Pancreas (tissue), 10 donors: ENCODE data around the gene FEN1. TPM values are rescaled to one million over a fixed set of nuclear protein-coding genes. Genes with fewer than 3 reads are reported as not detected.

Experiments used
- ATAC-seq, 4 donors: fragments of 200-7000 bp; cut with Tn5 transposase; one replicate each; pipeline versions ENCODE4 v1.8.0 to v1.9.1; 2020; ENCODE audit warnings: mild to moderate bottlenecking in 4 of 4, moderate library complexity in 4 of 4
- DNase-seq, 6 donors: peaks; one replicate each; pipeline ENCODE4 v3.0.0-alpha.2; 2020
- FAIRE-seq: peaks from 2 replicates; lab custom pipeline; 2012; peaks lifted over from hg19 to GRCh38; lab: Jason Lieb, UNC
- H3K27ac ChIP-seq, 4 donors: fragments of 200-600 bp; sonication (generic); 1 replicate in 3 of 4; 2 replicates in 1 of 4; pipeline versions ENCODE4 v1.5.0 to v1.8.0; 2020
- H3K27me3 ChIP-seq, 4 donors: fragments of 200-600 bp; one replicate each; pipeline ENCODE4 v1.8.0; 2021
- H3K36me3 ChIP-seq, 3 donors: fragments of 200-600 bp; sonication (generic) in 1 of 3; one replicate each; pipeline versions ENCODE4 v1.5.0 to v1.8.0; 2020 to 2021
- H3K4me1 ChIP-seq, 3 donors: fragments of 200-600 bp; one replicate each; pipeline ENCODE4 v1.8.0; 2021
- H3K4me3 ChIP-seq, 4 donors: fragments of 200-600 bp; sonication (generic) in 2 of 4; one replicate each; pipeline versions ENCODE4 v1.5.0 to v1.8.0; 2020 to 2021
- H3K9me3 ChIP-seq, 4 donors: fragments of 200-600 bp; one replicate each; pipeline ENCODE4 v1.8.0; 2021
- CTCF ChIP-seq, 4 donors: fragments of 200-600 bp; sonication (generic) in 3 of 4; IDR thresholded peaks; one replicate each; pipeline versions ENCODE4 v1.5.0 to v1.8.0; 2021; ENCODE audit warnings: antibody characterized with exemption in 4 of 4
- whole genome bisulfite sequencing, 2 donors: extraction: QIAGEN DNeasy Blood & Tissue Kit; methylation state at CpG; one replicate each; pipeline ENCODE4 v1.1.7; 2013; 5-methylcytosine and 5-hydroxymethylcytosine counted together
- intact Hi-C, 3 donors: fragments of 100-400 bp; cut with DNase I; formaldehyde crosslinking; loops; one replicate each; pipeline versions ENCODE4 v1.11.1 to v1.14.2; 2022
- polyA plus RNA-seq, 2 donors: library from polyadenylated mRNA; stranded (reverse); fragments of 200-250 nt; gene quantifications; one replicate each; pipeline ENCODE4 v1.2.3, GENCODE V29; 2013
- total RNA-seq, 6 donors: library from RNA; stranded (reverse); fragmentation: NEBNext Ultra II Directional in 4 of 6; extraction: Animal tissue kit (Norgen Biotek cat#: 25700) in 4 of 6; gene quantifications; one replicate each; pipeline versions ENCODE4 v1.2.1 to v1.2.4, GENCODE V29; 2021 to 2023
- donor health status: healthy with polysubstance abuse.
- donor health status: DM: no; HTN: no; CAD: no; lungs with moderate emphysema.
- donor health status: DM: no; HTN: no; CAD: no.
- donor health status: control.
- donor health status: control.
- donor health status: Bipolar disorder and iron deficiency.
- donor health status: DM: yes; HTN: yes; CAD: no.
- donor health status: DM: no; HTN: no; CAD: no.
- donor health status: DM: no; HTN: no; CAD: no.
- donor health status: DM: yes; HTN: yes; CAD: no.

Gene FEN1
- total and polyA plus RNA-seq, 8 donors, result 2.3 to 7.3 (median 4.7) TPM

- DNase-seq (peak; percentile 77 to 94 (median 91)), FAIRE-seq (no peak), ATAC-seq (peak; percentile 84 to 89 (median 87))
- intact Hi-C loops, result no loop called here
- Histone ChIP-seq H3K4me1 (peaks cover 31 to 44% (median 38%) of the 10 kb centered on the region in 3 donors), H3K9me3 (no peaks in the 10 kb centered on the region), H3K36me3 (no peaks in the 10 kb centered on the region), H3K27me3 (no peaks in the 10 kb centered on the region), H3K27ac (peak overlapping the region; percentile 92 to 97 (median 96)), H3K4me3 (peak overlapping the region in 2 of 4 donors; percentile 35 to 82)
- WGBS, 2 donors, result 7 to 15% methylated on average over 9 of the region's 9 CpGs
- TF ChIP-seq CTCF (IDR thresholded peaks at IDR 0.05), result no peak
These were observed 36.1 kb upstream of the FEN1 start for GRCh38 chr11:61756452-61757212.

GRCh38 chr11:61757213-61757862 is 35.4 kb upstream of the FEN1 start:
- Histone ChIP-seq H3K36me3 (no peaks in the 10 kb centered on the region), H3K4me1 (peaks cover 31 to 41% (median 38%) of the 10 kb centered on the region in 3 donors), H3K27me3 (no peaks in the 10 kb centered on the region), H3K27ac (peak overlapping the region; percentile 92 to 97 (median 96)), H3K4me3 (peak overlapping the region in 2 of 4 donors; percentile 28 to 35), H3K9me3 (no peaks in the 10 kb centered on the region)
- DNase-seq (peak in 1 of 6 donors; percentile 55), FAIRE-seq (no peak), ATAC-seq (peak; percentile 9 to 37 (median 21))
- intact Hi-C loops, result no loop called here
- WGBS, 2 donors, result 26 to 32% methylated on average over 15 of the region's 15 CpGs
- no peak for TF ChIP-seq CTCF (IDR thresholded peaks at IDR 0.05)

- H3K27me3 ChIP-seq, result no peaks in the 10 kb centered on the region
- 66 to 73% methylated on average over 11 to 13 of the region's 13 CpGs for WGBS, 2 donors
- intact Hi-C loops, result no loop called here
- no peak overlapping the region for H3K4me3 ChIP-seq
- ATAC-seq (no peak), FAIRE-seq (no peak), DNase-seq (no peak)
- TF ChIP-seq CTCF (IDR thresholded peaks at IDR 0.05), result no peak
- peaks cover 22 to 29% (median 22%) of the 10 kb centered on the region in 3 donors for H3K4me1 ChIP-seq
- H3K9me3 ChIP-seq, result no peaks in the 10 kb centered on the region
- H3K27ac ChIP-seq, result no peak overlapping the region
- H3K36me3 ChIP-seq, result no peaks in the 10 kb centered on the region
These were observed 31.8 kb upstream of the FEN1 start for GRCh38 chr11:61760946-61761345.

- no peaks in the 10 kb centered on the region for H3K9me3 ChIP-seq
- H3K4me1 ChIP-seq, result peaks cover 15 to 22% (median 16%) of the 10 kb centered on the region in 3 donors
- H3K27ac ChIP-seq, result no peak overlapping the region
- FAIRE-seq (no peak), ATAC-seq (no peak), DNase-seq (no peak)
- no peaks in the 10 kb centered on the region for H3K36me3 ChIP-seq
- no peak overlapping the region for H3K4me3 ChIP-seq
- 77 to 83% methylated on average over 11 of the region's 11 CpGs for WGBS, 2 donors
- TF ChIP-seq CTCF (IDR thresholded peaks at IDR 0.05), result no peak
- H3K27me3 ChIP-seq, result no peaks in the 10 kb centered on the region
- intact Hi-C loops, result no loop called here
These were observed 31.1 kb upstream of the FEN1 start for GRCh38 chr11:61761440-61762222.
